ENCODE measurements around the gene BRF1. TPM values are rescaled to one million over a fixed set of nuclear protein-coding genes. Genes with fewer than 3 reads are reported as not detected.

Gene BRF1
- total and polyA plus RNA-seq, 2 of the 8 experiments (the other 6 are each of a cell fraction or from before 2014, with no cell fraction given): 7.7 to 18.3 TPM

DNA sequence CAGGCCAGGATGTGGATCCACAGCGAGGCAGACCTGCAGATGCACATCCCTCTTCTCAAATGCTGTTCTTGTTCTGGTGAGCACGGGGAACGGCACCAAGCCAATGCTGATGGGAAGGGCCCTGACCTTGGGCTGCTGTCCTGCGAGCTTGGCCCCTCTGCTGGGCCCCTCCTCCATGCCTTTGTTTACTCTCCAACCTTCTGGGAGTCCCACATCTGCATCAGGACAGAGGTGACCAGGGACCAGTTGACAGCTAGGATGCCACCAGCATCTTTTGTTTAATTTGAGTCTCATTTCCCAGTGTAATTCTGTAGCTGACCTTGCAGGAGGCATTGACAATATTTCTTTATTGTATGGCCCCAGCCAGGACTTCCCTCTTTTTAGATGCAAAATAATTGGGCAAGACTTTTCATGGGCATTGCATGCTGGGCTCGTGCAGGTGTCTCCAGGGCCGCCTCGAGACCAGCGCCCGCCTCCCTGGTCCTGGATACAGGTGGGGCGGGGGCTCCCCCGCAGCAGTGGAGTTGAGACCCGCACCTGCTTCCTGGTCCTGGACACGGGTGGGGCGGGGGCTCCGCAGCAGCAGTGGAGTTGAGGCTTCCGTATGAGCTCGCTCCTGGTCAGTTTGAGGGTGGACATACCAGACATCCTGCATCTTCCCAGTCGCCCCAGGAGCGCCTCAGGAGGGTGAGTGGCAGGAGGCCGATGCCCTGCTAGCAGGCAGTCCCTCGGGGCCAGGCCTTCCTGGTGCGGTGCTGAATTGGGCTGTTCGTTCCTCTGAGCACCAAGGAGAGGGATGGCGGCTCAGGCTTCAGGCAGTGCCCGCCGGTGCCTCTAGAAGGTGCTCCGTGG lies 25.1 kb upstream of the BRF1 start:
- H4K20me1 ChIP-seq (replicated peaks in 1 of 2; ENCODE audit: control insufficient read depth in 1 of 2, insufficient read depth in 2 of 2, low read length in 2 of 2): peaks cover 41 to 65% of the 10 kb centered on the region in 2 experiments
- H4K91ac ChIP-seq (replicated peaks; ENCODE audit: insufficient read length, low read length): no peak overlapping the region
- H4K8ac ChIP-seq (ENCODE audit: extremely low read depth, insufficient read depth, low read length): no peak overlapping the region
- no peaks in the 10 kb centered on the region for H3K27me3 ChIP-seq (replicated peaks in 1 of 4; ENCODE audit: control insufficient read depth in 3 of 4, extremely low read depth in 1 of 4, insufficient read depth in 3 of 4, low read length in 3 of 4)
- no peak overlapping the region for H3K4me3 ChIP-seq (ENCODE audit: extremely low read depth in 1 of 4, insufficient read depth in 2 of 4, low read depth in 3 of 4, low read length in 4 of 4)
- no peak overlapping the region; the same call in 1 of the 2 replicates for H3K18ac ChIP-seq (ENCODE audit: extremely low read depth, low read length)
- H2BK5ac ChIP-seq (ENCODE audit: low read depth, low read length): peak overlapping the region; percentile 48; the same call in 1 of the 2 replicates
- ChIA-PET POLR2A (ENCODE audit: partially characterized antibody) (no interaction called here), CTCF (ENCODE audit: partially characterized antibody) (interaction anchor here (0.6 to 2.9 kb wide), 13 partner anchors 8 to 280 kb away, joined by 3 to 17 read pairs (median 3); no protein-coding TSS in a partner anchor)
- no peak overlapping the region for H2BK20ac ChIP-seq (ENCODE audit: low read length)
- H2AFZ ChIP-seq (ENCODE audit: low read length): no peak overlapping the region
- H3K79me1 ChIP-seq (ENCODE audit: low read depth, low read length): peaks cover 52% of the 10 kb centered on the region
- H3K4ac ChIP-seq (replicated peaks; ENCODE audit: insufficient read length, low read depth, low read length): no peak overlapping the region
- H3K23me2 ChIP-seq (ENCODE audit: low read depth, low read length): no peaks in the 10 kb centered on the region
- no peak overlapping the region for H3K23ac ChIP-seq (ENCODE audit: insufficient read length)
- H3K4me1 ChIP-seq (replicated peaks in 1 of 4; ENCODE audit: control insufficient read depth in 3 of 4, insufficient read depth in 4 of 4, low read length in 3 of 4): peaks cover 6 to 47% (median 37%) of the 10 kb centered on the region in 4 experiments
- WGBS, 2 experiments (ENCODE audit: extremely low coverage in 1 of 2, insufficient coverage in 1 of 2, insufficient read length in 1 of 2, insufficient replicate concordance in 2 of 2, low coverage in 1 of 2, low lambda C conversion rate in 2 of 2, missing lambda C conversion rate in 1 of 2): 85% methylated on average over 26 of the region's 27 CpGs; no CpG with 5 or more reads in 1 of the 2 experiments
- DNase-seq (ENCODE audit: low read depth in 1 of 2, low spot score in 2 of 2): no peak
- no peak overlapping the region for H3K56ac ChIP-seq (replicated peaks; ENCODE audit: insufficient read length, low read depth, low read length)
- H3K79me2 ChIP-seq (ENCODE audit: control insufficient read depth in 1 of 2, insufficient read depth in 2 of 2, low read length in 2 of 2): peaks cover 0 to 85% of the 10 kb centered on the region in 2 experiments; a peak in 2 of 4 replicates
- no peak overlapping the region for H3K27ac ChIP-seq (ENCODE audit: low read depth, low read length)
- H2BK15ac ChIP-seq (ENCODE audit: low read length): no peak overlapping the region; the same call in 1 of the 2 replicates
- H4K5ac ChIP-seq (ENCODE audit: insufficient read length, low read depth, low read length): no peak overlapping the region
- FAIRE-seq: no peak
- no peak overlapping the region for H2BK120ac ChIP-seq (replicated peaks; ENCODE audit: low read depth, low read length)
- H2AK5ac ChIP-seq (ENCODE audit: low read depth, low read length): peak overlapping the region; percentile 78; the same call in 1 of the 2 replicates
- H3K4me2 ChIP-seq (ENCODE audit: insufficient read depth in 1 of 2, low read depth in 2 of 2, low read length in 2 of 2): peak overlapping the region; percentile 12 to 33
- no peak overlapping the region for H3K14ac ChIP-seq (ENCODE audit: insufficient read length)
- H3K9ac ChIP-seq (replicated peaks in 1 of 4; ENCODE audit: extremely low read depth in 1 of 4, low read depth in 3 of 4, low read length in 3 of 4): peak overlapping the region in 1 of 4 experiments; percentile 22; a peak in 1 of 7 replicates
- no peaks in the 10 kb centered on the region for H3K9me3 ChIP-seq (ENCODE audit: insufficient read depth in 2 of 2, low read depth in 1 of 2, low read length in 1 of 2)
- H2BK12ac ChIP-seq (ENCODE audit: low read depth, low read length): no peak overlapping the region
- no peaks in the 10 kb centered on the region for H3K36me3 ChIP-seq (ENCODE audit: control insufficient read depth in 2 of 4, insufficient read depth in 4 of 4, low read length in 3 of 4)
- no peak for TF ChIP-seq FOSL1 (IDR thresholded peaks at IDR 0.05; ENCODE audit: insufficient read depth, low read depth, low read length)
- no peak for TF ChIP-seq CBX5 (IDR thresholded peaks at IDR 0.05; ENCODE audit: low read depth, low read length)
- no peak for TF ChIP-seq PHF8 (conservative IDR thresholded peaks at IDR 0.05; ENCODE audit: low read depth, low read length)
- TF ChIP-seq RAD21 (IDR thresholded peaks at IDR 0.05 in 1 of 2, conservative IDR thresholded peaks at IDR 0.05 in 1 of 2; ENCODE audit: low read depth in 2 of 2, low read length in 2 of 2): no peak
- TF ChIP-seq SAP30 (IDR thresholded peaks at IDR 0.05; ENCODE audit: insufficient read depth, insufficient replicate concordance, low read length): no peak
- no peak for TF ChIP-seq BCL11A (IDR thresholded peaks at IDR 0.05; ENCODE audit: low read depth in 2 of 2, low read length in 2 of 2)
- no peak for TF ChIP-seq MAFK (IDR thresholded peaks at IDR 0.05; ENCODE audit: low read depth, low read length)
- no peak for TF ChIP-seq RBBP5 (IDR thresholded peaks at IDR 0.05; ENCODE audit: borderline replicate concordance, low read depth, low read length)
- no peak for TF ChIP-seq RNF2 (IDR thresholded peaks at IDR 0.05; ENCODE audit: borderline replicate concordance, low read depth, low read length, missing control alignments, poor library complexity, severe bottlenecking)
- no peak for TF ChIP-seq SIRT6 (IDR thresholded peaks at IDR 0.05; ENCODE audit: low read length)
